GM23338 (cell line): Measurements from ENCODE around the gene S100P. TPM values are rescaled to one million over a fixed set of nuclear protein-coding genes. Genes with fewer than 3 reads are reported as not detected.

ENCODE experiments used
- ATAC-seq: fragments of 200-7000 bp; cut with Tn5 transposase; 3 replicates; pipeline ENCODE4 v1.9.1; 2020
- DNase-seq: peaks from one replicate; pipeline ENCODE4 v3.0.0-alpha.2; 2015; ENCODE audit warnings: low spot score
- H2AFZ ChIP-seq: fragments of 200-600 bp; sonication (generic); 2 replicates; pipeline ENCODE4 v1.8.0; 2016; ENCODE audit warnings: antibody characterized with exemption, mild to moderate bottlenecking, moderate library complexity
- H3F3A ChIP-seq: fragments of 200-600 bp; sonication (generic); replicated peaks from 2 replicates; pipeline ENCODE4 v1.8.0; 2017; ENCODE audit warnings: antibody characterized with exemption, mixed run types, low read depth
- H3K27ac ChIP-seq: fragments of 200-600 bp; sonication (generic); 2 replicates; pipeline ENCODE4 v1.6.1; 2016; ENCODE audit warnings: low read depth
- H3K27me3 ChIP-seq: fragments of 200-600 bp; sonication (generic); 2 replicates; pipeline ENCODE4 v1.8.0; 2016; ENCODE audit warnings: mild to moderate bottlenecking, mixed run types, moderate library complexity; ENCODE audit not compliant: insufficient read depth
- H3K36me3 ChIP-seq: fragments of 200-600 bp; sonication (generic); 2 replicates; pipeline ENCODE4 v1.8.0; 2016; ENCODE audit warnings: mild to moderate bottlenecking; ENCODE audit not compliant: insufficient read depth
- H3K4me1 ChIP-seq: fragments of 200-600 bp; sonication (generic); 2 replicates; pipeline ENCODE4 v1.8.0; 2016; ENCODE audit warnings: mild to moderate bottlenecking, moderate library complexity; ENCODE audit not compliant: insufficient read depth
- H3K4me2 ChIP-seq: fragments of 200-600 bp; sonication (generic); 2 replicates; pipeline ENCODE4 v1.7.1; 2017; ENCODE audit warnings: mixed run types
- H3K4me3 ChIP-seq: fragments of 200-600 bp; sonication (generic); 2 replicates; pipeline ENCODE4 v1.6.1; 2016; ENCODE audit warnings: mixed run types
- H3K79me2 ChIP-seq: fragments of 200-600 bp; sonication (generic); replicated peaks from 2 replicates; pipeline ENCODE4 v1.8.0; 2017; ENCODE audit warnings: mild to moderate bottlenecking; ENCODE audit not compliant: insufficient read depth
- H3K9me2 ChIP-seq: fragments of 200-600 bp; sonication (generic); 2 replicates; pipeline ENCODE4 v1.8.0; 2017; ENCODE audit not compliant: insufficient read depth
- H4K20me1 ChIP-seq: fragments of 200-600 bp; sonication (generic); replicated peaks from 2 replicates; pipeline ENCODE4 v1.8.0; 2017; ENCODE audit warnings: mild to moderate bottlenecking; ENCODE audit not compliant: insufficient read depth
- H3K27ac Mint-ChIP-seq: 2 replicates; pipeline ENCODE4 v1.8.0; 2020; ENCODE audit warnings: inconsistent platforms, mild to moderate bottlenecking, moderate library complexity, mixed read lengths
- H3K27me3 Mint-ChIP-seq: 3 replicates; pipeline ENCODE4 v1.8.0; 2022; ENCODE audit warnings: low read depth, mild to moderate bottlenecking, moderate library complexity, mixed read lengths, inconsistent platforms; ENCODE audit not compliant: insufficient read depth, poor library complexity
- H3K36me3 Mint-ChIP-seq: 3 replicates; pipeline ENCODE4 v1.8.0; 2021; ENCODE audit warnings: low read depth, mild to moderate bottlenecking, inconsistent platforms, moderate library complexity, mixed read lengths
- H3K4me1 Mint-ChIP-seq: 3 replicates; pipeline ENCODE4 v1.8.0; 2020; ENCODE audit warnings: mild to moderate bottlenecking, inconsistent platforms, mixed read lengths
- H3K4me3 Mint-ChIP-seq: 3 replicates; pipeline ENCODE4 v1.8.0; 2021; ENCODE audit warnings: moderate library complexity, mild to moderate bottlenecking, inconsistent platforms, mixed read lengths
- H3K9me3 Mint-ChIP-seq: 3 replicates; pipeline ENCODE4 v1.8.0; 2020; ENCODE audit warnings: moderate library complexity, mild to moderate bottlenecking, inconsistent platforms, mixed read lengths
- CREB1 ChIP-seq: fragments of 250-450 bp; sonication (Bioruptor Pico); IDR thresholded peaks from 2 replicates; pipeline ENCODE4 v1.5.0; 2020; ENCODE audit warnings: low read depth, mild to moderate bottlenecking, moderate library complexity
- CTCF ChIP-seq, 2 experiments: fragments of 200-600 bp in 1 of 2; sonication (generic) in 1 of 2; conservative IDR thresholded peaks; 2 replicates each; pipeline versions ENCODE4 v1.5.1 to v1.6.1; 2016 to 2017; ENCODE audit warnings: antibody characterized with exemption in 2 of 2, low read depth in 2 of 2, mild to moderate bottlenecking in 2 of 2, moderate library complexity in 1 of 2
- ETS1 ChIP-seq: IDR thresholded peaks from 2 replicates; pipeline ENCODE4 v1.6.1; 2016; ENCODE audit warnings: antibody characterized with exemption
- EZH2 ChIP-seq: fragments of 200-600 bp; sonication (generic); IDR thresholded peaks from one replicate; pipeline ENCODE4 v1.8.0; 2017; ENCODE audit warnings: antibody characterized with exemption, mild to moderate bottlenecking, low read depth; ENCODE audit not compliant: unreplicated experiment
- EZH2phosphoT487 ChIP-seq: fragments of 200-600 bp; sonication (generic); IDR thresholded peaks from one replicate; pipeline ENCODE4 v1.8.1; 2018; ENCODE audit warnings: antibody characterized with exemption; ENCODE audit not compliant: unreplicated experiment
- JUNB ChIP-seq: IDR thresholded peaks from one replicate; pipeline ENCODE4 v1.6.1; 2016; ENCODE audit warnings: antibody characterized with exemption; ENCODE audit not compliant: unreplicated experiment
- NANOG ChIP-seq: IDR thresholded peaks from 2 replicates; pipeline ENCODE4 v1.6.1; 2016; ENCODE audit warnings: antibody characterized with exemption, borderline replicate concordance
- POLR2AphosphoS5 ChIP-seq: IDR thresholded peaks from 2 replicates; pipeline ENCODE4 v1.6.1; 2016; ENCODE audit warnings: antibody characterized with exemption, low read depth
- REST ChIP-seq: IDR thresholded peaks from one replicate; pipeline ENCODE4 v1.6.1; 2018; ENCODE audit warnings: antibody characterized with exemption; ENCODE audit not compliant: unreplicated experiment
- STAT1 ChIP-seq: IDR thresholded peaks from one replicate; pipeline ENCODE4 v1.6.1; 2016; ENCODE audit warnings: antibody characterized with exemption; ENCODE audit not compliant: unreplicated experiment
- ZNF114 ChIP-seq: fragments of 250-450 bp; sonication (Bioruptor Pico); IDR thresholded peaks from 2 replicates; pipeline ENCODE4 v1.5.0; 2020; ENCODE audit warnings: mild to moderate bottlenecking, moderate library complexity
- ZNF331 ChIP-seq: fragments of 250-450 bp; sonication (Bioruptor Pico); IDR thresholded peaks from 2 replicates; pipeline ENCODE4 v1.5.0; 2020; ENCODE audit warnings: low read depth, mild to moderate bottlenecking, moderate library complexity
- ZNF462 ChIP-seq: fragments of 250-450 bp; sonication (Bioruptor Pico); IDR thresholded peaks from 2 replicates; pipeline ENCODE4 v1.5.0; 2020; ENCODE audit warnings: mild to moderate bottlenecking, moderate library complexity
- polyA plus RNA-seq: library from polyadenylated mRNA; unstranded; fragments of >200 nt; fragmentation: Nextera tagmentation; extraction: Ambion mirVana; gene quantifications from 2 replicates; pipeline ENCODE4 v1.2.1, GENCODE V29; 2016
- total RNA-seq: library from RNA; depleted of rRNA; stranded (reverse); fragments of >200 nt; shearing (Covaris generic); gene quantifications from 2 replicates; pipeline ENCODE4 v1.2.3, GENCODE V29; 2014

S100P gene
- total and polyA plus RNA-seq, 2 experiments from 2014 or later, result 0.32 TPM; not detected in 1

GRCh38 chr4:6701371-6701770, 7.7 kb downstream of the S100P start:
- peaks cover 55% of the 10 kb centered on the region for H3K36me3 Mint-ChIP-seq

More at GRCh38 chr4:6701371-6701770, 7.7 kb downstream of the S100P start:
- DNase-seq, result peak; percentile 96
- Histone ChIP-seq H3K36me3 (peaks cover 7% of the 10 kb centered on the region; the same call in 1 of the 2 replicates), H3K9me2 (no peaks in the 10 kb centered on the region), H3K4me3 (no peak overlapping the region), H3F3A (no peaks in the 10 kb centered on the region), H3K4me2 (no peak overlapping the region), H3K79me2 (peaks cover 38% of the 10 kb centered on the region), H3K27ac (no peak overlapping the region), H3K4me1 (no peaks in the 10 kb centered on the region), H4K20me1 (peaks cover 8% of the 10 kb centered on the region; the same call in 1 of the 2 replicates), H3K27me3 (no peaks in the 10 kb centered on the region), H2AFZ (no peak overlapping the region)
- Mint-ChIP-seq H3K4me1 (no peaks in the 10 kb centered on the region), H3K4me3 (no peak overlapping the region), H3K27ac (no peak overlapping the region), H3K9me3 (peaks cover 14% of the 10 kb centered on the region), H3K27me3 (peaks cover 6% of the 10 kb centered on the region)
- peak; percentile 100 for ATAC-seq
- TF ChIP-seq NANOG (no peak), ZNF114 (CRISPR knock-in tag) (no peak), ETS1 (no peak), CREB1 (peak; percentile 32; the same call in 1 of the 2 replicates), JUNB (no peak), STAT1 (no peak), CTCF (conservative IDR thresholded peaks at IDR 0.05; ENCODE audit: low read depth in 2 of 2) (peak; percentile 87 to 91), EZH2 (no peak), ZNF462 (CRISPR knock-in tag) (no peak), EZH2phosphoT487 (no peak), POLR2AphosphoS5 (no peak), ZNF331 (CRISPR knock-in tag) (no peak), REST (no peak)
